Measurements from ENCODE around the gene UNKL.

UNKL gene

DNA sequence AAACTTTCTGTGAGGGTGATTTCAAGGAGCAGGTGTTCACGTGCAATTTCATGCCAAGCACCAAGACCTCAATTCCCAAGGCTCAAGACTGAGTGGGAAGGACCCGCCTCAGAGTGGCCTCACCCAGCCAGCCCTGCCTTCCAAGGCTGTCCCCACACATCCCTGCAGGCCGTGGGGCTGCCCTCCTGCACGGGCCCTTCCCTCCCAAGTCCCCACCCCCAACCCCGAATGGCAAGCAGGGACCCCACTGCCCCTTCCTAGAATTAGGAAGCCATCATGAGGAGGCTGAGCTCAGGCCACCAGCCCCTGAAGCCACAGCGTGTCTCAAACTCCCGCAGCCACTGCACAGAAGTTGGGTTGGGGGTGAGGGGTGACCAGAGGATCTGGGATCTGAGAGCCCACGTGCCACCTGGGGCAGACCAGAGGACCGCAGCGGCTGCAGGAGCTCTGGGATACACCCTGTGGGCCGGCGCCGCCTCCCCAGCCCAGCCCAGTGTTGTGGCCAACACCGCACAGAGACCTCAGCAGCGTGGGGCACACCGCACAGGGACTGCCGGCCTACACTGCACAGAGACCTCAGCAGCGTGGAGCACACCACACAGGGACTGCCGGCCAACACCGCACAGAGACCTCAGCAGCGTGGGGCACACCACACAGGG is 42.1 kb downstream of the UNKL start:
- Histone ChIP-seq H3K9ac (ENCODE audit: low read length) (no peak overlapping the region), H3K27me3 (ENCODE audit: control insufficient read depth, insufficient read depth, low read length) (no peaks in the 10 kb centered on the region), H3K36me3 (ENCODE audit: control insufficient read depth, insufficient read depth, low read length) (no peaks in the 10 kb centered on the region), H3K4me1 (ENCODE audit: control insufficient read depth, insufficient read depth, low read length) (no peaks in the 10 kb centered on the region), H3K4me3 (ENCODE audit: low read length) (no peak overlapping the region), H3K9me3 (ENCODE audit: control insufficient read depth, low read length) (no peaks in the 10 kb centered on the region)

DNA sequence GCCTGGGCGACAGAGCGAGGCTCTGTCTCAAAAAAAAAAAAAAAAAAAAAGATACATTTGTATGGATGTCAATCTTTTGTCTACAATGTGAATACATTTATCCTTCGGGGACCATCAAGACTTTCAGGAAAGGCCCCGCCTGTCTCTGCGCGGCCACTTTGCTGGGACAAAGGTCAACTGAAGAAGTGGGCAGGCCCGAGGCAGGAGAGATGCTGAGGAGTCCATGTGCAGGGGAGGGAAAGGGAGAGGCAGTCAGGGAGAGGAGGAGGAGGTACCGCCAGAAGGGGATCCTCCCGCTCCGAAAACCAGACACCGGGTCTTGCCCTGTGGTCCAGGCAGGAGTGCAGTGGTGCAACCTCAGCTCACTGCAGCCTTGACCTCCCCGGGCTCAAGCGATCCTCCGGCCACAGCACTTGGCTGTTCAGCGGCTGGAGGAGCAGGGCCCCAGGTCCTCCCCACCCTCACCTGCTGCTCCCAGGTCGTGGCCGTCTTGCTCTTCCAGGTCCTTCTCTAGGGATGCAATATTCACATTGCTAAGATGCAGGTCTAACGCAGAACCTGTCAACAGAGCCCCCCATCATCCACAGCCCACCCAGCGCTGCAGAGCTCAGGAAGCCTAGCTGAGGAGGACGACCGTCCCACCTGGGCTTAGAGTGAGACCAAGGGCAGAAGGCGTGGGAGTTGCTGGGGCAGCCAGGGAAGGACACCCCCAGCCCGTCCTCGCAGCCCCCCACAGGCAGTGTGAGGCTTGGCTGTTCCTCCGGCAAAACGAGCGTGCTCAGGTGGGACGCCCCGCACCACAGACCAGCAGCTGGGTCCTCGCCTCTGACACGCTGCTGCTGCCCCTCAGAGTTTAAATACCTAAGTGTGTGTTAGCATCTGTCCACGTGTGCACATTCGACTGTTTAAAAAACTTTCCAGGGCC is 43.2 kb downstream of the UNKL start:
- Histone ChIP-seq H3K4me1 (ENCODE audit: control insufficient read depth, insufficient read depth, low read length) (no peaks in the 10 kb centered on the region), H3K9ac (ENCODE audit: low read length) (no peak overlapping the region), H3K9me3 (ENCODE audit: control insufficient read depth, low read length) (no peaks in the 10 kb centered on the region), H3K27me3 (ENCODE audit: control insufficient read depth, insufficient read depth, low read length) (no peaks in the 10 kb centered on the region), H3K36me3 (ENCODE audit: control insufficient read depth, insufficient read depth, low read length) (no peaks in the 10 kb centered on the region), H3K4me3 (ENCODE audit: low read length) (no peak overlapping the region)

DNA sequence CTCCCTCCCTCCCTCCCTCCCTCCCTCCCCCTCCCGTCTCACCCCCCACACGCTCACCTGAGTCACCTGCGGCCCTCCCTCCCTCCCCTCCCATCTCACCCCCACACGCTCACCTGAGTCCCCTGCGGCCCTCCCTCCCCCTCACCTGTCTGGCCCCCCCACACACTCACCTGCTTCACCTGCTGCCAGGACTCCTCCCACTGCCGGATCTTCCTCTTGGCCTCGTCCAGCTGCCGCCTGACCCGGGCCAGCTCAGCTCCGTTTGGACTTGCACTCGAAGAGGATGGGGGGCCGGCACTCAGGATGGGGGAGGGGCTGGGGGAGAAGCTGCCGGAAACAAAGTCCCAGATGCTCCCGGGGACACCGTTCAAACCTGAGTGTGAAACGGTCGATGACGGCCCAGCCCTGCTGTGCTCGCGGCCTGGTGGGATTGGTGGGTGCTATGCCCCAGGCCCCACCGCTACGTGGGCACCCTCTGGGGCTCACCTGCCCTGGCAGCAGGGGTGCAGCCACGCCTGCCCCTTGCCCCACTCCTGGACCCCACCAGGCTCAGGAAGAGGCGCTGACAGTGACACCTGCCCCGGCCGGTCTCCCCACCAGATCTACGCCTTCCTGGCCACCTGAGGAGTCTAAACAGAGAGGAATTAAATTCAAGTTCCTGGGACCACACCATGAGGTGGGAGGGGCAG is 46.9 kb downstream of the UNKL start:
- Histone ChIP-seq H3K4me3 (ENCODE audit: low read length) (no peak overlapping the region), H3K27me3 (ENCODE audit: control insufficient read depth, insufficient read depth, low read length) (no peaks in the 10 kb centered on the region), H3K36me3 (ENCODE audit: control insufficient read depth, insufficient read depth, low read length) (no peaks in the 10 kb centered on the region), H3K9me3 (ENCODE audit: control insufficient read depth, low read length) (no peaks in the 10 kb centered on the region), H3K9ac (ENCODE audit: low read length) (no peak overlapping the region), H3K4me1 (ENCODE audit: control insufficient read depth, insufficient read depth, low read length) (no peaks in the 10 kb centered on the region)

DNA sequence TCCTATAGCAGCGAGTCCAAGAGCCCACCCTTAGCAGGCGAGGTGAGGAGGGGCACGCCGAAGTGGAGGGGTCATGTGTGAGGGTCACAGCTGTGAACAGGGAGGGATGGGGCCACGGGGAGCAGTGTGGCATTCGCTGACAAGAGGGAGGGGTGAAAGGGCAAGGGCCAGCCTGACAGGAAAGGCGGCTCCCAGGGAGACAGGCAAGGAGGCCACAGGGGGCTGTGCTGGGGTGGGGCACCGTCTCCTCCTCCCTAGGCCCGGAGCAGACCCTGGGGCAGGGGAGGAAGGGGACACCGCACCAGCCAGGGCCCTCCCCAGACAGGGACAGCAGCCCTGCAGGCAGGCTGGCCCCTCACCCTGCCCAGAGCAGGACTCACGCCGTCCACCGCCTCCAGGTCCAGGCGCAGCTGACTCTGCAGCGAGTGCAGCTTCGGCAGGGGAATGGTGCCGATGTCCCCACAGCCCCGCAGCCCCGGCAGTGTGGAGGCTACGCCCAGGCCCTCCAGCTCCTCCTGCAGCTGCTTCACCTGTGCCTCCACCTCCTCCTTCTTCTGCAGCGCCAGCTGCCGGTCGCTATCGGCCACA is 47.7 kb downstream of the UNKL start:
- Histone ChIP-seq H3K36me3 (ENCODE audit: control insufficient read depth, insufficient read depth, low read length) (no peaks in the 10 kb centered on the region), H3K27me3 (ENCODE audit: control insufficient read depth, insufficient read depth, low read length) (no peaks in the 10 kb centered on the region), H3K4me1 (ENCODE audit: control insufficient read depth, insufficient read depth, low read length) (no peaks in the 10 kb centered on the region), H3K9ac (ENCODE audit: low read length) (no peak overlapping the region), H3K4me3 (ENCODE audit: low read length) (no peak overlapping the region), H3K9me3 (ENCODE audit: control insufficient read depth, low read length) (no peaks in the 10 kb centered on the region)

DNA sequence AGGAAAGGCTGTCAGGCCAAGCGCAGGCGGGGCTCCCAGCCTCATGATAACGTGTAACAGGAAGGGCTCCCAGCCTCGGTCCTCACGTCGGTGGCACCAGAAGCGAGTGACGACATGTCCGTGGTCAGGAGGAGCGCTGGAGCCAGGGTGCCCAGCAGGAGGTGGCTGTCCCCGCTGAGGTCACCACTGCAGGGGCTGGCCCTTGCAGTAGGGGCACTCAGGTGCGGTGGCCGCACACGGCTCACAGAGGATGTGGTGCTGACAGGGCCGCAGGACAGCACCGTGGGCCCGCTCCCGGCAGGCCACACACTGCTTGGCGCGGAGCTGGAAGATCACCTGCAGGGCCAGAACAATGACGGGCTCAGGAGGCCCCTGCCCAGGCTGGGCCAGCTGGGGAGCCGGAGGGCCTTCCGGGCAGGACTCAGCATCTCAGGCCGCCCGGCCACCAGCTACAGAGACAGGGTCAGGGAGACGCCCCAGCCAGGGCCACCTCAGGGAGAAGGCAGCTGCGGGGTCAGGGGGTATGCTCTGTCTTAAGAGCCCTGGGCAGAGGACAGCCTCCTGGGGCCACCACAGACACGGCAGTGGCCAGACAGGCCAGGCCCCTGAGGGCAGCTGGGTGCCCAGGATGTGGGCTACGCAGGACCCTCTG is 48.3 kb downstream of the UNKL start:
- Histone ChIP-seq H3K9me3 (ENCODE audit: control insufficient read depth, low read length) (no peaks in the 10 kb centered on the region), H3K4me1 (ENCODE audit: control insufficient read depth, insufficient read depth, low read length) (no peaks in the 10 kb centered on the region), H3K36me3 (ENCODE audit: control insufficient read depth, insufficient read depth, low read length) (no peaks in the 10 kb centered on the region), H3K4me3 (ENCODE audit: low read length) (no peak overlapping the region), H3K27me3 (ENCODE audit: control insufficient read depth, insufficient read depth, low read length) (no peaks in the 10 kb centered on the region), H3K9ac (ENCODE audit: low read length) (no peak overlapping the region)

DNA sequence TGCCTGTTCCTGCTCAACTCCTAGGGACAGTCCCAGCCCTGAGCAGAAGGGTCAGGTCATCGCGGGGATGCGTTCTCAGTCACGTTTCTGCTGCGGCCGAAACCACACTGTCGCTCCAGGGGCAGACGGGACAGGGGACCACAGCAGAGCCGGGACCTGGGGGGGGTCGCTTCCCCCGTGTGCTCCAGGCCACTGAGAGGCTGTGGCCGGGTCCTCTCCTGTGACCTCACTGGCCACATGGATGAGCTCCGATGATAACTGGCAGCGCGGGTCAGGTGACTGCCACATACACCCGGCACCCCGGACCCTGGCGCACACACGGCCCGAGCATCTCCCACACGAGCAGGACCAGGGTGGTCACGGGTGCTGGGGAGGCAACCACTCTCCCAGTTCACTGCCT is 50.0 kb downstream of the UNKL start:
- Histone ChIP-seq H3K9ac (ENCODE audit: low read length) (no peak overlapping the region), H3K4me3 (ENCODE audit: low read length) (no peak overlapping the region), H3K27me3 (ENCODE audit: control insufficient read depth, insufficient read depth, low read length) (no peaks in the 10 kb centered on the region), H3K4me1 (ENCODE audit: control insufficient read depth, insufficient read depth, low read length) (no peaks in the 10 kb centered on the region), H3K9me3 (ENCODE audit: control insufficient read depth, low read length) (no peaks in the 10 kb centered on the region), H3K36me3 (ENCODE audit: control insufficient read depth, insufficient read depth, low read length) (no peaks in the 10 kb centered on the region)

DNA sequence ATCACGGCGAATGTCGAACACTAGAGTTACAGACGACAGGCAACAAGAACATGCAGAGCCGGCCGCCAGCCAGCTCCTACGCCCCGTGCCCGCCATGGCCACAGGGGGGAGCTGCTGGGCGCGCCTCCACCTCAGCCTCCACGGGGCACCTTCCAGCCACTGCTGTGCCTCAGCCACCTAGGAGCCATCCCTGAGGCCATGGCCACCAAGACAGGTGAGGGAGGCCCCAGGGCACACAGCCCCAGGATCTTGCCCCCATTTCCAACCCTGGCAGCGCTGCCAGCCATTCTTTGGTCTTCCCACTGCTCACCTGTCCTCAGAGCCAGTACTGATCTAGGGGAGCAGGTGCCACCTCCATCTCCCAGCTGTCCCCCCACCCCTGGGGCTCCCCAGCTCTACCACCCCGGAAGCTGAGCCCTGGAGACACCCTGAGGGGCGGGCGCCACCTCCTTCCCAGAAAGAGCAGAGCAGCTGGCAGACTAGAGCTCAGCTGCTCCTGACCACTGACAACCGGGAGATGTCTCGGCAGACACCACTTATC is 50.9 kb downstream of the UNKL start:
- H3K9ac ChIP-seq (ENCODE audit: low read length), result no peak overlapping the region
- H3K36me3 ChIP-seq (ENCODE audit: control insufficient read depth, insufficient read depth, low read length), result no peaks in the 10 kb centered on the region
- H3K27me3 ChIP-seq (ENCODE audit: control insufficient read depth, insufficient read depth, low read length), result no peaks in the 10 kb centered on the region
- H3K4me3 ChIP-seq (ENCODE audit: low read length), result no peak overlapping the region
- no peaks in the 10 kb centered on the region for H3K9me3 ChIP-seq (ENCODE audit: control insufficient read depth, low read length)
- H3K4me1 ChIP-seq (ENCODE audit: control insufficient read depth, insufficient read depth, low read length), result no peaks in the 10 kb centered on the region

DNA sequence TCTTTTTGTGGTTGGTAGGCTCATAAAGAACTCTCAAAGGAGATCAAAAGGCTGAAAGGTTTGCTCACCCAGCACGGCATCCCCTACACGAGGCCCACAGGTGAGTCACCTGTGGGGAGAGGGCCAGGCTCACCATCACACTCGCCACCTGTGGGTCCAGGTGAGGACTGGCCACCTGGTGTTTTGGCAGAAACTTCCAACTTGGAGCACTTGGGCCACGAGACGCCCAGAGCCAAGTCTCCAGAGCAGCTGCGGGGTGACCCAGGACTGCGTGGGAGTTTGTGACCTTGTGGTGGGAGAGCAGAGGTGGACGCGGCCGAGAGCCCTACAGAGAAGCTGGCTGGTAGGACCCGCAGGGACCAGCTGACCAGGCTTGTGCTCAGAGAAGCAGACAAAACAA is 51.7 kb downstream of the UNKL start:
- Histone ChIP-seq H3K9ac (ENCODE audit: low read length) (no peak overlapping the region), H3K4me1 (ENCODE audit: control insufficient read depth, insufficient read depth, low read length) (no peaks in the 10 kb centered on the region), H3K9me3 (ENCODE audit: control insufficient read depth, low read length) (no peaks in the 10 kb centered on the region), H3K4me3 (ENCODE audit: low read length) (no peak overlapping the region), H3K27me3 (ENCODE audit: control insufficient read depth, insufficient read depth, low read length) (no peaks in the 10 kb centered on the region), H3K36me3 (ENCODE audit: control insufficient read depth, insufficient read depth, low read length) (no peaks in the 10 kb centered on the region)

DNA sequence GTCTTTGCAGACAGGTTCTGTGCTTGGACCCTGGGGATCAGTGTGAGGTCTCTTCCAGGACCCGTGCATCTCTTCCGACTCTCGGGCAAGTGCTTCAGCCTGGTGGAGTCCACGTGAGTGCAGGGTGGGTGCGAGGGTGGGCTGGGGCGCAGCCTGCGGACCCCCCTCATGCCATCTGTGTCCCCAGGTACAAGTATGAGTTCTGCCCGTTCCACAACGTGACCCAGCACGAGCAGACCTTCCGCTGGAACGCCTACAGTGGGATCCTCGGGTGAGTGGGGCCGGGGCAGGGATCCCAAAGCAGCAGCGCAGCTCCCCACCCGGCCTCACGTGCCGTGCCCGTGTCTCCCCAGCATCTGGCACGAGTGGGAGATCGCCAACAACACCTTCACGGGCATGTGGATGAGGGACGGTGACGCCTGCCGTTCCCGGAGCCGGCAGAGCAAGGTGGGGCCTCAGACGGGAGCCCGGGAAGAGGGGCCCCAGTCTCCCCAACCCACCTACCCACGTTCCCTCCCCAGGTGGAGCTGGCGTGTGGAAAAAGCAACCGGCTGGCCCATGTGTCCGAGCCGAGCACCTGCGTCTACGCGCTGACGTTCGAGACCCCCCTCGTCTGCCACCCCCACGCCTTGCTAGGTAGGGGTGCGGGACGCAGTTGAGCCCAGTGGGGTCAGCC is 52.7 kb downstream of the UNKL start:
- Histone ChIP-seq H3K27me3 (ENCODE audit: control insufficient read depth, insufficient read depth, low read length) (no peaks in the 10 kb centered on the region), H3K36me3 (ENCODE audit: control insufficient read depth, insufficient read depth, low read length) (no peaks in the 10 kb centered on the region), H3K4me1 (ENCODE audit: control insufficient read depth, insufficient read depth, low read length) (no peaks in the 10 kb centered on the region), H3K9me3 (ENCODE audit: control insufficient read depth, low read length) (no peaks in the 10 kb centered on the region), H3K9ac (ENCODE audit: low read length) (no peak overlapping the region), H3K4me3 (ENCODE audit: low read length) (no peak overlapping the region)

DNA sequence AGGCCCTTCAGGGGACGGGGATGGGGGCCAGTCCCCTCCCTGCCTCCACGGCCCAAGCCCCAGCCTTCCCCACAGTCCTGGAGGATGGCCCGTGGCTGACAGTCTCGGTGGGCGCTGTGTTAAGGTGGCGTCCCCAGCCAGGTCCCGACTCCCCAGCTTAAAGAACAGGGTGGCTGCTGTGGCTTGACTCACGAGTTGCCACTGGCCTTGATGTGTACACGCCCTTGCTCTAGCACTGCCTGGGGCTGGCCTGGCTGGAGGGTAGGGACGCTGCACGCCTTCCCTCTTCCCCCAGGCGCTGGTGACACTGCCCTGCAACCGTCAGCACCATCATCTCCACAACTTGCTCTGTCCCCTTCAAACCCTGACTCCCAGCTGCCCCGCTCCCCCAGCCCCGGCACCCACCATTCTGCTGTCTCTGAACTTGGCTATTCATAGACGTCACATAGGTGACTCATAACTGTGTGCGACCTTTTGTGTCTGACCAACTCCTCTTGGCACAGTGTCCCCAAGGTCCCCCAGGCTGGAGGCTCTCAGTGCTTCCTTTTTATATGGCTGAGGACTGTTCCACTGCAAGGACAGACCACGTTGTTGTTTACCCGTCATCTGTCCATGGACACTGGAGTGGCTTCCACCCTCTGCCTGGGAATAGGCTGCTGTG is 56.5 kb downstream of the UNKL start:
- H3K9me3 ChIP-seq (ENCODE audit: control insufficient read depth, low read length), result no peaks in the 10 kb centered on the region
- H3K36me3 ChIP-seq (ENCODE audit: control insufficient read depth, insufficient read depth, low read length), result no peaks in the 10 kb centered on the region
- H3K9ac ChIP-seq (ENCODE audit: low read length), result no peak overlapping the region
- H3K4me3 ChIP-seq (ENCODE audit: low read length), result no peak overlapping the region
- no peaks in the 10 kb centered on the region for H3K27me3 ChIP-seq (ENCODE audit: control insufficient read depth, insufficient read depth, low read length)
- no peaks in the 10 kb centered on the region for H3K4me1 ChIP-seq (ENCODE audit: control insufficient read depth, insufficient read depth, low read length)
